GM23338 (cell line): Measurements from ENCODE around the gene PLEKHA8.

ENCODE experiments used
- EZH2 ChIP-seq: fragments of 200-600 bp; sonication (generic); IDR thresholded peaks from one replicate; pipeline ENCODE4 v1.8.0; 2017; ENCODE audit warnings: antibody characterized with exemption, mild to moderate bottlenecking, low read depth; ENCODE audit not compliant: unreplicated experiment
- TF ChIP-seq, protein P1 (sequence below): IDR thresholded peaks from one replicate; pipeline ENCODE4 v1.6.1; 2018; ENCODE audit warnings: antibody characterized with exemption; ENCODE audit not compliant: unreplicated experiment

DNA sequence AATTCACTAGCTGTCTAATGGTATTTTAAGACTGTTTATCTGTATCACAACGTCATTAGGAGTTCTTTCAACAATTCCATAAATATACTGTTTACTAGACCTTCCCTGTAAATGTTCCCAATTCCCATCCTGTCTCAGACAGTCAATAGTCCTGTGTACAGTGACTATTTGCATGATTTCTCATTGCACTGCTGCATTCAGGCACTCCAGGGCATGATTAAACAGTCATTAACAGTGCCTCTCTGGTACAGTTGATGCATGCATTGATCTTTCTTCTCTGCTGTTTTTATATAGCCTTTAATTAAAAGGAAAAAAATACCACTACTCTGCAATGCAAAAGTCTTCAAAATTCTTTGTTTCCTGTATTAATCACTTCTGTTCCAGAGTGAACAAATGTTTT lies 55.1 kb downstream of the PLEKHA8 start:
- TF ChIP-seq, protein P1, sequence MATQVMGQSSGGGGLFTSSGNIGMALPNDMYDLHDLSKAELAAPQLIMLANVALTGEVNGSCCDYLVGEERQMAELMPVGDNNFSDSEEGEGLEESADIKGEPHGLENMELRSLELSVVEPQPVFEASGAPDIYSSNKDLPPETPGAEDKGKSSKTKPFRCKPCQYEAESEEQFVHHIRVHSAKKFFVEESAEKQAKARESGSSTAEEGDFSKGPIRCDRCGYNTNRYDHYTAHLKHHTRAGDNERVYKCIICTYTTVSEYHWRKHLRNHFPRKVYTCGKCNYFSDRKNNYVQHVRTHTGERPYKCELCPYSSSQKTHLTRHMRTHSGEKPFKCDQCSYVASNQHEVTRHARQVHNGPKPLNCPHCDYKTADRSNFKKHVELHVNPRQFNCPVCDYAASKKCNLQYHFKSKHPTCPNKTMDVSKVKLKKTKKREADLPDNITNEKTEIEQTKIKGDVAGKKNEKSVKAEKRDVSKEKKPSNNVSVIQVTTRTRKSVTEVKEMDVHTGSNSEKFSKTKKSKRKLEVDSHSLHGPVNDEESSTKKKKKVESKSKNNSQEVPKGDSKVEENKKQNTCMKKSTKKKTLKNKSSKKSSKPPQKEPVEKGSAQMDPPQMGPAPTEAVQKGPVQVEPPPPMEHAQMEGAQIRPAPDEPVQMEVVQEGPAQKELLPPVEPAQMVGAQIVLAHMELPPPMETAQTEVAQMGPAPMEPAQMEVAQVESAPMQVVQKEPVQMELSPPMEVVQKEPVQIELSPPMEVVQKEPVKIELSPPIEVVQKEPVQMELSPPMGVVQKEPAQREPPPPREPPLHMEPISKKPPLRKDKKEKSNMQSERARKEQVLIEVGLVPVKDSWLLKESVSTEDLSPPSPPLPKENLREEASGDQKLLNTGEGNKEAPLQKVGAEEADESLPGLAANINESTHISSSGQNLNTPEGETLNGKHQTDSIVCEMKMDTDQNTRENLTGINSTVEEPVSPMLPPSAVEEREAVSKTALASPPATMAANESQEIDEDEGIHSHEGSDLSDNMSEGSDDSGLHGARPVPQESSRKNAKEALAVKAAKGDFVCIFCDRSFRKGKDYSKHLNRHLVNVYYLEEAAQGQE, result no peak
- no peak for TF ChIP-seq EZH2
